HG02623 (cell line): ENCODE measurements around the gene FCER2.

Experiments
- ATAC-seq: cut with Tn5 transposase; IDR thresholded peaks from one replicate; pipeline ENCODE4 v1.9.1; 2021; ENCODE audit warnings: moderate library complexity; ENCODE audit not compliant: unreplicated experiment

The FCER2 gene

DNA sequence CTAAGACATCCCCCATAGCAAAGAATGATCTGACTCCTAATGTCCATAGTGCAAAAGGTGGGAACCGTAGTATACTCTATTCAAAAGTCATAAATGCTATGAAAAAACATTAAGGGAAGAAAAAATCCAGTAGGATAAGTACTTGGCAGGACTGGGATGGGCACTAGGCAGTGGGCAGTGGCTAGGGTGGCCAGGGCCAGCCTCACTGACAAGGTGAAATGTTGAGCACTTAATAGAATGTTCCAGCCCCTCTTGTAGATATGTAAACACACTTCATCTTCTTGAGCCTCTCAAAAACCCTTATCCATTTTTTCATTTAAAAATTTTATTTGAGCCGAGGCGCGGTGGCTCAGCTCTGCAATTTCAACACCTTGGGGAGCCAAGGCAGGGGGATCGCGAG lies 31.4 kb upstream of the FCER2 start:
- ATAC-seq = no peak

- ATAC-seq = no peak
Measured at GRCh38 chr19:7732045-7732444, 30.1 kb upstream of the FCER2 start, which contains the start of gene CLEC4G. Gene CLEC4G, minus strand, starts transcription at chr19:7732110. Its CDS starts 8 bp downstream, at chr19:7732102.

DNA sequence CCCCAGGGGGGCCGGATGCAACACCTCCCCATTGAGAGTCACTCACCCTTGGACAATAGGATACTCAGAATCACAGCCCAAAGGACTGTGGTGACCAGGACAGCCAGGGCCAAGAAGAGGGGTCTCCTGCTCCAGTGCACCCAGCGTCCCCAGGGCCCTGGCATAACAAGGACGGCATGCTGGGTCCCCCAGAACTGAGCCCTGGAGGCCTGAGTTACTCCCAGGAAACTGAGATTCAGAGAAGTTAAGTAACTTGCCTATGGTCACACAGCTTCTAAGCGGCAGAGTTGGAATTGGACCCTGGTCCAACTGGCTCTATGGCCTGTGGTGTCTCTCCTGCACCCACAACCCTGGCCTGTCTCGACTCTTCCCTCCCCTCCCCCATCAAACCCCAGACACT lies 29.7 kb upstream of the FCER2 start:
- no peak for ATAC-seq

- no peak for ATAC-seq
Measured at GRCh38 chr19:7731218-7731595, 29.3 kb upstream of the FCER2 start.

- ATAC-seq = no peak
Measured at GRCh38 chr19:7730286-7731217, 28.6 kb upstream of the FCER2 start.

DNA sequence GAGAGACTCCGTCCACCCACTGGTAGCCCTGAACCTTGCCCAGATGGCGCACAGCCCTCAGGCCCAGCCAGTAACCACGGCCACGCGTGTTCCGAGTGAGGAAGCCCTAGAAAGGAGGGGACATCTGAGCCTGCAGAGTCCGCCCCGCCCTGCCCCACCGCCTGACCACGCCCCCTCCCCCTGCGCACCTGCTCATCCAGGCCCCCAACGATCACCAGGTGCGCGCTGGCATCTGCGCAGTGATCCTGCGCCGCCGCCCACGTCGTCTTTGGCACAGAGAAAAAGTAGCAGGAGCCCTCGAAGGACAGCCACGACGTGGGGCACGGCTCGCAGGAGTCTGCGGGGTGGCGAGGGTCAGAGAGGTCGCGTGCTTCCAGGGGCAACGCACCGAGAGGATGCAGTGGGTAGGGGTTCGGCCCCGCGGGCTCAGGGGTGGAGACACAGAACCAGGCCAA lies 27.9 kb upstream of the FCER2 start:
- no peak for ATAC-seq

DNA sequence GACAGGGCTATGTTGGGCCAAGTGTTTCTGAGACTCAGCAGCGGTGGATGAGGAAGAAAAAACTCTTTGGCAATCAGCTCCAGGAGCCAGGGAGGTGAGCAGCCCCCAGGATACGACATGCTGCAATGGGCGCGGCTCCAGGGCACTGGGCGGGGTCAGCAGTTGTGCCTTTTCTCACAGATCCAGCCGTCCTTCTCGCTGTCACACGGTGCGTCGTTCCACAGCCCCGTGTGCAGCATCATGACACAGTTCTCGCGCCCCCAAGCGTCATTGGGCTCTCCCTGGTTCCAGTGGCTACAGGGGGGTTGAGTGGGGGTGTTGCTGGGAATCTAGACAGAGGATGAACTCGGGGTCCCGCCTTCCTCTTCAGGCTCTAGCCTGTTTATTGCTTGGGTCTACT lies 27.3 kb upstream of the FCER2 start:
- no peak for ATAC-seq

GRCh38 chr19:7725791-7726190 lies 23.9 kb upstream of the FCER2 start:
- ATAC-seq = no peak

DNA sequence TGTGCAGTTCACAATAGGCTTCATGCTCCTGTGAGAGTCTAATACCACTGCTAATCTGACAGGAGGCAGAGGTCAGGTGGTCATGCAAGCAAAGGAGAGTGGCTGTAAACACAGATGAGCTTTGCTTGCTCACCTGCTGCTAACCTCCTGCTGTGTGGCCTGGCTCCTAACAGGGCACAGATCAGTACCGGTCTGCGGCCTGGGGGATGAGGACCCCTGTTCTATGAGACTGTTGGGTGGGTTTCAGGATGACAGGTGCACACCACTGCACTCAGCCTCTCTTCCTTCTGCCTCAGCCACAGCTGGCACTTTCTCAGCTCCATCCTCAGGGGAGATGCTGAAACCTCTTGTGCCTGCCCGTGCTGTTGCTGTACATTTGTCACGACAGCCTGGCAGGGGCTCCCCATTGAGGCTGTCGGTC lies 20.3 kb upstream of the FCER2 start:
- ATAC-seq = no peak

GRCh38 chr19:7720351-7720750 lies 18.4 kb upstream of the FCER2 start:
- no peak for ATAC-seq

DNA sequence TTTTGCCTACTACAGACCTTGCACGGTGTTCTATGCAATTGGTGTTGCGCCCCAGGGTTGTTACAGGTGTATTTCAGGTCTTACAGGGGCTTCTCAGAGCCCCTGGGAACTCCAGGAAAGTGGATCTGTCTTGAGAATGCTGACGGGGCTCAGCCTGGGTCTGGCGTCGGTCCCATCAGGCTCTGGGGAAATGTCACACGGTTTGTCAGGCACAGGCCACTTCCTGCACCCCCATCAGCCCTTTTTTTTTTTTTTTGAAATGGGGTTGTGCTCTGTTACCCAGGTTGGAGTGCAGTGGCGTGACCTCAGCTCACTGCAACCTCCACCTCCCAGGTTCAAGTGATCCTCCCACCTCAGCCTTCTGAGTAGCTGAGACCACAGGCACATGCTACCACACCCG lies 16.7 kb upstream of the FCER2 start:
- no peak for ATAC-seq

DNA sequence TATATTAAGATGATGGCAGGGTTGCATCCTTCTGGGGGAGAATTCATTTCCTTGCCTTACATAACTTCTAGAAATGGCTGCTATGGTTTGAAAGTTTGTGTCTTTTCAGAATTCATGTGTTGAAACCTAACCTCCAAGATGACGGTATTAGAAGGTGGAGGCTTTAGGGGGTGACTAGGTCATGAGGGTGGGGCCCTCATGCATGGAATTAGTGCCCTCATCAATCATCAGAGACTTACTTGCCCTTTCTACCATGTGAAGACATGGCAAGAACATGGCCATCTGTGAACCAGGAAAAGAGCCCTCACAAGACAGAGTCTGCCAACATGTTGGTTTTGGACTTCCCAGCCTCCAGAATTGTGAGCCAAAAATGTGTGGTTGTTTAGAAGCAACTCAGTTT lies 14.8 kb upstream of the FCER2 start:
- no peak for ATAC-seq

GRCh38 chr19:7715671-7716070 lies 13.7 kb upstream of the FCER2 start:
- ATAC-seq = no peak

DNA sequence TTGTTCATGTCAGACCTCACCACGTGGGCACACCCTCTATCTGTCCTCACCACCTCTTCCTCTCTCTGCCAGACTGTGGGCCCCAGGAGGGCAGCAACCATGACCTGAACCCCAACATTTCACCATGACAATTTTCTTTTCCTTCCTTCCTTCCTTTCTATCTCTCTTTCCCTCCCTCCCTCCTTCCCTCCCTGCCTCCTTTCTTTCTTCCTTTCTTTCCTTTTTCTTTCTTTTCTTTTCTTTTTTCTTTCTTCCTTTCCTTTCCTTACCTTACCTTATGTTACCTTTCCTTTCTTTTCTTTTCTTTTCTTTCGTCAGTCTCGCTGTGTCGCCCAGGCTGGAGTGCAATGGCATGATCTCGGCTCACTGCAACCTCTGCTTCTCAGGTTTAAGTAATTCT lies 8.7 kb upstream of the FCER2 start:
- no peak for ATAC-seq

GRCh38 chr19:7709932-7710460 lies 8.1 kb upstream of the FCER2 start:
- no peak for ATAC-seq

DNA sequence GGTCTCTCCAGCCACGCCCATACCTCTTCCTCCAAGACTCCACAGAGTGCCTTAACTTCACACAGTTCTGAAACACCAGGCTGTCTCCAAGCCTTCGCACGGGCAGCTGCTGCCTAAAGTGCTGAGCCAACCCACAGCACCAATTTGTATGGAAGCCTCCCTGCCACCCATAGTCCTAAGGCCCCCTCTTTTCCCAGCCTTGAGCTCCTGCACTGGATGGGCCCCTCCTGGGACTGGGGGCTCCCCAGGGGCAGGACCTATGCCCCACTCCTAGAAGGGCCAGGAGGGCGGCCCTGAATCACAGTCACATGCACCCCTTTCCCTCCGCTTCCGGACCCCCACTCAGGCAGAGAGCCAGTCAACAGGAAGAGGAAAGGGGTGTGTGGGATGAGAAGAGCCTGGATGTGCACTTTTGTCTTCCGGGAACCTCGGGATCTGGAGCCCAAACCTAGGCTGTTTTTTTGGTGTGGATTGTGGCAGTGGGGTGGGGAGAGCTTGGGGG lies 5.1 kb upstream of the FCER2 start:
- no peak for ATAC-seq

DNA sequence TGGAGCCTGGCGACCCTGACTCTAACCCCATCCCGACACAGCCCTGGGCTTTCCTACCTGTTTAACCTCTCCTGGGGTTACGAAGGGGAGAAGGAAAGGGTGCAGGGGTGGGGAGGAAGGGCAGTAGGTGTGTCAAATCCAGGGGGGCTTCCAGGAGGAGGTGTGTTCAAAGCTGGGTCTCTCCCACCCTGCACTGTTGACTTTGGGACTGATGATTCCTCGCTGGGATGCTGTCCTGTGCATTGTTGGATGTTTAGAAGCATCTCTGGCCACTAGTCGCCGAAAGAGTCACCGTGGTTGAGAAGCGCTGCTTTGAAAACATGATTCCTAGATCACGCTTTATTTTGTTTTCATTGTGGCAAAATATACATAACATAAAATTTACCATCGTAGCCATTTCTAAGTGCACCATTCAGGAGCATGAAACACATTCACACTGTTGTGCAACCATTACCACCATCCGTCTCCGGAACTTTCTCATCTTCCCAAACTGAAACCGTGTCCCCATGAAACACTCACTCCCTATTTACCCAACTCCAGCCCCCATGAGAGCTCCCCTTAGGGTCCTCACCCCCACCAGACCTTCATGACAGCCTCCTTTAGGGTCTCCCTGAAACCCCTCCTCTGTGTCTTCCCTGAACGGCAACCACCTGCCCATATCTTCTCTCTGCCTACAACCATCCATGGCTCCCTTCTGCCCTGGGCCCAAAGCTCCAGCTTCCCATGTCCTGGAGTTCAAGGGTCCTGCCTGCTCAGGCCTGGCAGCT lies 4.4 kb upstream of the FCER2 start:
- ATAC-seq = no peak

GRCh38 chr19:7705387-7706187 lies 3.7 kb upstream of the FCER2 start:
- no peak for ATAC-seq

GRCh38 chr19:7704280-7705060 lies 2.5 kb upstream of the FCER2 start:
- ATAC-seq = no peak

- no peak for ATAC-seq
Measured at GRCh38 chr19:7703332-7703731, 1.4 kb upstream of the FCER2 start.
